ENCODE data around the gene PNPLA7. TPM values are rescaled to one million over a fixed set of nuclear protein-coding genes. Genes with fewer than 3 reads are reported as not detected.

The PNPLA7 gene
- total and polyA plus RNA-seq, 4 donors = 0.75 to 6.5 (median 2.1) TPM

DNA sequence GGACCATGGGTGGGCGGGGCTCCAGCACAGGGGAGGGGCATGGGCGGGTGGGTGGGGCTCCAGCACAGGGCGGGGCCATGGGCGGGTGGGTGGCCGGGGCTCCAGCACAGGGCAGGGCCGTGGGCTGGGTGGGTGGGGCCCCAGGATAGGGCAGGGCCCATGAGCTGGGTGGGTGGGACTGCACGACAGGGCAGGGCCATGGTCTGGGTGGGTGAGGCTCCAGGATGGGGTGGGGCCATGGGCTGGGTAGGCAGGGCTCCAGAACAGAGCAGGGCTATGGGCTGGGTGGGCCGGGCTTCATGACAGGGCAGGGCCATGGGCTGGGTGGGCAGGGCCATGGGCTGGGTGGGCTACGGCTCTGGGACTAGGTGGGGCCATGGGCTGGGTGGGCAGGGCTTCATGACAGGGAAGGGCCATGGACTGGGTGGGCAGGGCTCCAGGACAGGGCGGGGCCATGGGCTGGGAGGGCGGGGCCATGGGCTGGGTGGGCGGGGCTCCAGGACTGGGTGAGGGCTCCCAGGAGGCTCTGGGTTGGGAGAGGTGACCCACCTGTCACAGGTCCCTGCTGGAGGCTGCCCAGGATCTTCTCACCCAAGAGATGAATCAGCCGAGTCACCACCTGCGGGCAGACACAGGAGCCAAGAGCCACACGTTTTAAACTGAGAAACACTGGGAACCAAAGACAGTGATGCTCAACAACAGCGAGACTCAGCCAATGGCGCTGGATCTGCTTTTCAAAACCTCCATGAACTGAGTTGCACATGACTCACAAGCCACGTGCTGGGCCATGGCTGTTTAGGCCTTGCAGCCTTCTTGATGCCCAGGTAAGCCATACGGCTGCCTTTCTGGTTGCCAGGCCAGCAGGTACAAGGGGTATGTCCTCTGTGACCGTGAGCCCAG, 57.5 kb downstream of the PNPLA7 start (continued):
- TF ChIP-seq, protein P1, sequence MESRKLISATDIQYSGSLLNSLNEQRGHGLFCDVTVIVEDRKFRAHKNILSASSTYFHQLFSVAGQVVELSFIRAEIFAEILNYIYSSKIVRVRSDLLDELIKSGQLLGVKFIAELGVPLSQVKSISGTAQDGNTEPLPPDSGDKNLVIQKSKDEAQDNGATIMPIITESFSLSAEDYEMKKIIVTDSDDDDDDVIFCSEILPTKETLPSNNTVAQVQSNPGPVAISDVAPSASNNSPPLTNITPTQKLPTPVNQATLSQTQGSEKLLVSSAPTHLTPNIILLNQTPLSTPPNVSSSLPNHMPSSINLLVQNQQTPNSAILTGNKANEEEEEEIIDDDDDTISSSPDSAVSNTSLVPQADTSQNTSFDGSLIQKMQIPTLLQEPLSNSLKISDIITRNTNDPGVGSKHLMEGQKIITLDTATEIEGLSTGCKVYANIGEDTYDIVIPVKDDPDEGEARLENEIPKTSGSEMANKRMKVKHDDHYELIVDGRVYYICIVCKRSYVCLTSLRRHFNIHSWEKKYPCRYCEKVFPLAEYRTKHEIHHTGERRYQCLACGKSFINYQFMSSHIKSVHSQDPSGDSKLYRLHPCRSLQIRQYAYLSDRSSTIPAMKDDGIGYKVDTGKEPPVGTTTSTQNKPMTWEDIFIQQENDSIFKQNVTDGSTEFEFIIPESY (IDR thresholded peaks at IDR 0.05) = no peak

DNA sequence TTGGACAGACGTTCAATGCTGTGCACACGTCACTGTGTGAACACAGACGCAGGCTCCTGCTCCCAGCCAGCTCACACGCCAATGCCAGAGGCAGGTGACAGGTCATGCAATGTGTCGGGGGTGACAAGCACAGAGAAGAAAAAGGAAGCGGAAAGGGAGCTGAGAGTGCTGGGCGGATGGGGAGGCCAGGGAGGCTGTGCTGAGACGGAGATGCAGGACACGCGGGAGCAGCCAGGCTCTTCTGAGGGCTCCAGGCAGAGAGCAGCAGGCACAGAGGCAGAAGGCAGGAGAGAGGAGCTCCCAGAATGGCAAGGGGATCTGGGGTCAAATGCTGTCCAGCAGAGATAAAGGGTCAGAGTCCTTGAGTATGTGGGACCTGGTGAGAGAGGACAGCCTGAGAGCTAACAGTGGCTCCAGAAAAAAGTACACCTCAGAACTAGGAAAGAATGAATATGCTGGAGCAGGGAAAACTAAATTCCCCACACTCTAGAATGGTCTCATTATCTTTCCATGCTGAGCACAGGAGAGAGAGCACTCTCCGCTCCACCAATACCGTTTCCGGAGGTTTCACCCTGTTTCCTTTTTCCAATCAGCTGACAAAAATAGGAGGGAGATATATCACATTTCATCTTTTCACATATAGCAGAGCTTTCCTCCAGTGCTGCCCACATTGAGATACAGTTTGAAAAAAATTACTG, 58.3 kb downstream of the PNPLA7 start:
- WGBS = 94% methylated on average over 13 of the region's 13 CpGs
- Histone ChIP-seq H3K27me3 (ENCODE audit: control insufficient read depth in 4 of 4, insufficient read depth in 4 of 4, low read length in 3 of 4) (no peaks in the 10 kb centered on the region), H3K9ac (ENCODE audit: low read depth in 1 of 2, low read length in 2 of 2) (no peak overlapping the region), H3K9me3 (ENCODE audit: control insufficient read depth in 4 of 4, low read length in 3 of 4) (no peaks in the 10 kb centered on the region), H3K36me3 (ENCODE audit: control insufficient read depth in 4 of 4, insufficient read depth in 3 of 4, low read depth in 1 of 4, low read length in 3 of 4) (peaks cover 0 to 23% (median 4%) of the 10 kb centered on the region in 4 donors), H3K4me1 (ENCODE audit: control insufficient read depth in 4 of 4, insufficient read depth in 4 of 4, low read length in 3 of 4) (no peaks in the 10 kb centered on the region), H3K4me3 (ENCODE audit: low read depth in 1 of 3, low read length in 3 of 3) (no peak overlapping the region), H3K27ac (ENCODE audit: low read depth in 1 of 2, low read length in 2 of 2) (no peak overlapping the region)
- DNase-seq (ENCODE audit: low spot score) = no peak
- TF ChIP-seq YY1 (IDR thresholded peaks at IDR 0.05) (no peak), HNF4G (IDR thresholded peaks at IDR 0.05) (no peak), TAF1 (conservative IDR thresholded peaks at IDR 0.05) (no peak), FOXA1 (IDR thresholded peaks at IDR 0.05) (no peak), NR2F2 (IDR thresholded peaks at IDR 0.05) (no peak), SP1 (IDR thresholded peaks at IDR 0.05) (no peak), FOXA2 (IDR thresholded peaks at IDR 0.05) (no peak)
- TF ChIP-seq, protein P1 (IDR thresholded peaks at IDR 0.05) = no peak
- TF ChIP-seq, protein P2, sequence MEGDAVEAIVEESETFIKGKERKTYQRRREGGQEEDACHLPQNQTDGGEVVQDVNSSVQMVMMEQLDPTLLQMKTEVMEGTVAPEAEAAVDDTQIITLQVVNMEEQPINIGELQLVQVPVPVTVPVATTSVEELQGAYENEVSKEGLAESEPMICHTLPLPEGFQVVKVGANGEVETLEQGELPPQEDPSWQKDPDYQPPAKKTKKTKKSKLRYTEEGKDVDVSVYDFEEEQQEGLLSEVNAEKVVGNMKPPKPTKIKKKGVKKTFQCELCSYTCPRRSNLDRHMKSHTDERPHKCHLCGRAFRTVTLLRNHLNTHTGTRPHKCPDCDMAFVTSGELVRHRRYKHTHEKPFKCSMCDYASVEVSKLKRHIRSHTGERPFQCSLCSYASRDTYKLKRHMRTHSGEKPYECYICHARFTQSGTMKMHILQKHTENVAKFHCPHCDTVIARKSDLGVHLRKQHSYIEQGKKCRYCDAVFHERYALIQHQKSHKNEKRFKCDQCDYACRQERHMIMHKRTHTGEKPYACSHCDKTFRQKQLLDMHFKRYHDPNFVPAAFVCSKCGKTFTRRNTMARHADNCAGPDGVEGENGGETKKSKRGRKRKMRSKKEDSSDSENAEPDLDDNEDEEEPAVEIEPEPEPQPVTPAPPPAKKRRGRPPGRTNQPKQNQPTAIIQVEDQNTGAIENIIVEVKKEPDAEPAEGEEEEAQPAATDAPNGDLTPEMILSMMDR (IDR thresholded peaks at IDR 0.05; ENCODE audit: low read depth, low read length, missing input control) = no peak

DNA sequence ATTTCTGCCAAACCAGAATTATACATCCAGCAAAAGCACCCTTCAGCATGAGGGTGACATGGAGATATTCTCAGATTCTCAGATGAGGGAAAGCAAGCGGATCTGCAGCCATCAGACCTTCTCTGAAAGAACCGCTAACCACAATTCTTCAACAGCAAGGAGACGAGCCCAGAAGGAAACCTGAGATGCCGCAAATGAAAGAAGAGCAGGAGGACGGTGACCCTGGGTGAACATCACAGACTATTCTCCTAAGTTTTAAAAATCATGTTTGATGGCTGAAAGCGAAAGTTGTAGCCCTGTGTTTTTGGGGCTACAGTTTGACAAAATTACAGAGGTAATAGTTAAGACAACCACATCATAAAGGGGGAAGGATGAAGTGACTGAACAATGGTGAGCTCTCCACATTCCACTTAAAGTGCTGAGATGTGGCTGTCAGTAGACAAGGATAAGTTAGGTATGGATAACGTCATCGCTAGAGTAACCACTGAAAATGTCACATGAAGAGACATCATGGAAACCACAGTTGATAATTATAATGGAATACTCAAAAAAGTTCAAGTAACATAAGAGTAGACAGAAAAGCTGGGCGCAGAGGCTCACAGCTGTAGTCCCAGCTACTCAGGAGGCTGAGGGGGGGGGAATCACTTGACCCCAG, 59.5 kb downstream of the PNPLA7 start:
- Histone ChIP-seq H3K9ac (ENCODE audit: low read depth in 1 of 2, low read length in 2 of 2) (no peak overlapping the region), H3K27ac (ENCODE audit: low read depth in 1 of 2, low read length in 2 of 2) (no peak overlapping the region), H3K27me3 (ENCODE audit: control insufficient read depth in 4 of 4, insufficient read depth in 4 of 4, low read length in 3 of 4) (no peaks in the 10 kb centered on the region), H3K4me1 (ENCODE audit: control insufficient read depth in 4 of 4, insufficient read depth in 4 of 4, low read length in 3 of 4) (no peaks in the 10 kb centered on the region), H3K36me3 (ENCODE audit: control insufficient read depth in 4 of 4, insufficient read depth in 3 of 4, low read depth in 1 of 4, low read length in 3 of 4) (peaks cover 0 to 22% (median 4%) of the 10 kb centered on the region in 4 donors), H3K9me3 (ENCODE audit: control insufficient read depth in 4 of 4, low read length in 3 of 4) (no peaks in the 10 kb centered on the region), H3K4me3 (ENCODE audit: low read depth in 1 of 3, low read length in 3 of 3) (no peak overlapping the region)
- TF ChIP-seq HNF4A (conservative IDR thresholded peaks at IDR 0.05) = no peak
- no peak for TF ChIP-seq YY1 (IDR thresholded peaks at IDR 0.05)
- WGBS = 96% methylated on average over 9 of the region's 9 CpGs
- DNase-seq (ENCODE audit: low spot score) = no peak
